Upper lobe of right lung (tissue), 1 donor: ENCODE data around the gene POLD2. TPM values are rescaled to one million over a fixed set of nuclear protein-coding genes. Genes with fewer than 3 reads are reported as not detected.

Experiments
- ATAC-seq: fragments of 200-7000 bp; cut with Tn5 transposase; one replicate; pipeline ENCODE4 v1.9.1; 2020; ENCODE audit warnings: mild to moderate bottlenecking, moderate library complexity
- DNase-seq: peaks from one replicate; pipeline ENCODE4 v3.0.0-alpha.2; 2020
- H3K27ac ChIP-seq: fragments of 200-600 bp; one replicate; pipeline ENCODE4 v1.8.0; 2022
- H3K27me3 ChIP-seq: fragments of 200-600 bp; one replicate; pipeline ENCODE4 v1.8.0; 2022; ENCODE audit warnings: mild to moderate bottlenecking
- H3K36me3 ChIP-seq: fragments of 200-600 bp; one replicate; pipeline ENCODE4 v1.8.0; 2022
- H3K4me1 ChIP-seq: fragments of 200-600 bp; one replicate; pipeline ENCODE4 v1.8.0; 2022
- H3K4me3 ChIP-seq: fragments of 200-600 bp; one replicate; pipeline ENCODE4 v1.8.0; 2022; ENCODE audit warnings: mild to moderate bottlenecking
- H3K9me3 ChIP-seq: fragments of 200-600 bp; one replicate; pipeline ENCODE4 v1.8.0; 2022
- intact Hi-C: fragments of 100-400 bp; cut with DNase I; formaldehyde crosslinking; loops from one replicate; pipeline ENCODE4 v1.11.0; 2022
- total RNA-seq: library from RNA; stranded (reverse); fragmentation: NEBNext Ultra II Directional; extraction: Animal tissue kit (Norgen Biotek cat#: 25700); gene quantifications from one replicate; pipeline ENCODE4 v1.2.1, GENCODE V29; 2021
- TF ChIP-seq, protein P1 (sequence below): fragments of 200-600 bp; IDR thresholded peaks from one replicate; pipeline ENCODE4 v1.8.0; 2022; ENCODE audit warnings: antibody characterized with exemption
- donor health status: DM: no; HTN: yes; CAD: no; lungs with severe emphysema.

The POLD2 gene
- total RNA-seq, 1 donor from 2014 or later, result 60.2 TPM

DNA sequence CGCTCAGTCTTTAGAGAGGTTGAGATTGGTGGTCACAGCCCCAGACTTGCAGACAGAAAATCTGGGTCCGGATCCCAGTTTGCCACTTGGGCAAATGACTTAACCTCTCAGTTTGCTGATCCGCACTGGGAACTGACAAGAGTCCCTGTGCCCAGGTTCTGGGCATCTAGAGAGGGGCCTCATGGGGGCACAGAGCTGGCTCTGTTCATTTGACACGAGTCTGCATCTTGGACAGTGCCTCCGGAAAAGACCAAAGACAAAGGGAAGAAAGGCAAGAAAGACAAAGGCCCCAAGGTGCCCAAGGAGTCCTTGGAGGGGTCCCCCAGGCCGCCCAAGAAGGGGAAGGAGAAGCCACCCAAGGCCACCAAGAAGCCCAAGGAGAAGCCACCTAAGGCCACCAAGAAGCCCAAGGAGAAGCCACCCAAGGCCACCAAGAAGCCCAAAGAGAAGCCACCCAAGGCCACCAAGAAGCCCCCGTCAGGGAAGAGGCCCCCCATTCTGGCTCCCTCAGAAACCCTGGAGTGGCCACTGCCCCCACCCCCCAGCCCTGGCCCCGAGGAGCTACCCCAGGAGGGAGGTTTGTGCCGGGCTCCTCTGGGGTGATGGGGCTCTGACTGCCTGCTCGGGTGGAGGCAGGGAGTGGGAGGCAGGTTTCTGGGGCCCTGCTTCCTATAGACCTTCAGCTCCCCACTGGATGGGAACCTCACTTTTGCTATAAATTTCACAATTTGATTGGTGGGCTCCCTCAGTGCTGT lies 16.9 kb downstream of the POLD2 start:
- Histone ChIP-seq H3K9me3 (no peaks in the 10 kb centered on the region), H3K27ac (peak overlapping the region; percentile 78), H3K4me3 (peak overlapping the region; percentile 53), H3K27me3 (no peaks in the 10 kb centered on the region), H3K4me1 (peaks cover 3% of the 10 kb centered on the region), H3K36me3 (peaks cover 23% of the 10 kb centered on the region)
- ATAC-seq (no peak), DNase-seq (no peak)
- intact Hi-C loops, result no loop called here
- TF ChIP-seq, protein P1, sequence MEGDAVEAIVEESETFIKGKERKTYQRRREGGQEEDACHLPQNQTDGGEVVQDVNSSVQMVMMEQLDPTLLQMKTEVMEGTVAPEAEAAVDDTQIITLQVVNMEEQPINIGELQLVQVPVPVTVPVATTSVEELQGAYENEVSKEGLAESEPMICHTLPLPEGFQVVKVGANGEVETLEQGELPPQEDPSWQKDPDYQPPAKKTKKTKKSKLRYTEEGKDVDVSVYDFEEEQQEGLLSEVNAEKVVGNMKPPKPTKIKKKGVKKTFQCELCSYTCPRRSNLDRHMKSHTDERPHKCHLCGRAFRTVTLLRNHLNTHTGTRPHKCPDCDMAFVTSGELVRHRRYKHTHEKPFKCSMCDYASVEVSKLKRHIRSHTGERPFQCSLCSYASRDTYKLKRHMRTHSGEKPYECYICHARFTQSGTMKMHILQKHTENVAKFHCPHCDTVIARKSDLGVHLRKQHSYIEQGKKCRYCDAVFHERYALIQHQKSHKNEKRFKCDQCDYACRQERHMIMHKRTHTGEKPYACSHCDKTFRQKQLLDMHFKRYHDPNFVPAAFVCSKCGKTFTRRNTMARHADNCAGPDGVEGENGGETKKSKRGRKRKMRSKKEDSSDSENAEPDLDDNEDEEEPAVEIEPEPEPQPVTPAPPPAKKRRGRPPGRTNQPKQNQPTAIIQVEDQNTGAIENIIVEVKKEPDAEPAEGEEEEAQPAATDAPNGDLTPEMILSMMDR, result no peak

DNA sequence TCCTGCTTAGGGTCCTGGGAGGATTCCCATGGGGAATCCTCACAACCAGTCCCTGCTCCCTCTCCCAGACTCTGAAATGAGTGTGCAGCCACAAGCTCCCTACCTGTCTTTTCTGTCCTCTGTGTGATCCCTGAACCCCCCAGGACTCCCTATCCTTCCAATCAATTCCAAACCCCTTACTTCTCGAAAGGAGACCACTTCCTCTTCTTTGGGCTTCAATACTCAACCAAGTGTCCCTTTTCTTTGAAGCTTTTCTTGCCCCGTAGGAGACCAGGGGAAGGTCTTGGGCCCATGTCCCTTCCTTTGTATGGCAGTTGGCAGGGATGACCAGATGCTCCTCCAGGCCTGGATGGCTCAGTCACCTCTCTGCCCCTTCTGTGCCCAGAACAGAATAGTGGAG lies 17.5 kb downstream of the POLD2 start:
- TF ChIP-seq, protein P1, result no peak
- Histone ChIP-seq H3K4me3 (peak overlapping the region; percentile 53), H3K36me3 (peaks cover 17% of the 10 kb centered on the region), H3K9me3 (no peaks in the 10 kb centered on the region), H3K27me3 (no peaks in the 10 kb centered on the region), H3K4me1 (peaks cover 3% of the 10 kb centered on the region), H3K27ac (peak overlapping the region; percentile 78)
- ATAC-seq, result no peak
- intact Hi-C loops, result no loop called here
- DNase-seq, result no peak

DNA sequence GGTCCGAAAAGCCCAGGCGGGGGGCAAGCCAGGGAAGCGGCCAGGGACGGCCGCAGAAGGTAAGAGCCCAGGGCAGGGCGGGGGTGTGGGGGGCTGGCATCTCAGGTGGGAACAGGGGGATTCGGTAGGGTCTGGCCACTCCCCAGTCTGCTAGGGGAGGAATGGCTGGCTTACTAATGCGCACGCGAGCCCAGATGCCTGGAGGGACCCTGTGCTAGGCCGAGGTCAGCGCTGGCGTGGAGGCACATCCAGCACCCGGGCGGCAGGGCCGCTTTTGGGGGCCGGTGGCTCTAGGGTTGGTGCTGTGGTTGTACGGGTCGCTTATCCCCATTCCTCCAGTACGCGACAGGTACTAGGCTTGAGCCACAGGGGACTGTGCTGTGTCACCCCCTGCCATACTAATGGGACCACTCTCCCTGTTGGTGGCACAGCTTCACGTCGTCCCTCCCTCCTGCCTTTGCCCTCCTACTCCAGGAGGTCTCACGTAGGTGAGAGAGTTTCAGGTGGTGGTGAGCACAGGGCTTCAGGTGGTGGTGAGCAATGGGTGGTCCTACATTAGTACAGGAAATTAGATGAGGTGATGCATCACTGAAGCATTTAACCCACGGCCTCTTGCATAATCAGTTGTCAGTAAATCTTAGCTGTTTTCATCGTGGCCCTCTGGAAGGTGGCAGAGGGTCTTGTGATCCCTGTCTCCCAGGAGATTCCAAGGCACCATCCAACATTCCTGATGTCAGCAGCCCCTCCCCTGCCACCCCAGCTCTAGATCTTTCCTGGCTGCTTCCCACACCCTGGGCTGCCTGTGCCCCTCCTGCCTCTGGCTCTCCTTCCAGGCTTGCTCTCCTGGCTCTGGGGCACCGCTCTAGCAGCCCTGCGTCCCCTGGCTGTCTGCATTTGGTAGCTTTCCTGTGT lies 18.2 kb downstream of the POLD2 start:
- Histone ChIP-seq H3K36me3 (peaks cover 11% of the 10 kb centered on the region), H3K27me3 (no peaks in the 10 kb centered on the region), H3K4me1 (peaks cover 3% of the 10 kb centered on the region), H3K27ac (peak overlapping the region; percentile 78), H3K9me3 (no peaks in the 10 kb centered on the region), H3K4me3 (peak overlapping the region; percentile 53)
- intact Hi-C loops, result no loop called here
- TF ChIP-seq, protein P1, result no peak
- no peak for ATAC-seq
- no peak for DNase-seq

DNA sequence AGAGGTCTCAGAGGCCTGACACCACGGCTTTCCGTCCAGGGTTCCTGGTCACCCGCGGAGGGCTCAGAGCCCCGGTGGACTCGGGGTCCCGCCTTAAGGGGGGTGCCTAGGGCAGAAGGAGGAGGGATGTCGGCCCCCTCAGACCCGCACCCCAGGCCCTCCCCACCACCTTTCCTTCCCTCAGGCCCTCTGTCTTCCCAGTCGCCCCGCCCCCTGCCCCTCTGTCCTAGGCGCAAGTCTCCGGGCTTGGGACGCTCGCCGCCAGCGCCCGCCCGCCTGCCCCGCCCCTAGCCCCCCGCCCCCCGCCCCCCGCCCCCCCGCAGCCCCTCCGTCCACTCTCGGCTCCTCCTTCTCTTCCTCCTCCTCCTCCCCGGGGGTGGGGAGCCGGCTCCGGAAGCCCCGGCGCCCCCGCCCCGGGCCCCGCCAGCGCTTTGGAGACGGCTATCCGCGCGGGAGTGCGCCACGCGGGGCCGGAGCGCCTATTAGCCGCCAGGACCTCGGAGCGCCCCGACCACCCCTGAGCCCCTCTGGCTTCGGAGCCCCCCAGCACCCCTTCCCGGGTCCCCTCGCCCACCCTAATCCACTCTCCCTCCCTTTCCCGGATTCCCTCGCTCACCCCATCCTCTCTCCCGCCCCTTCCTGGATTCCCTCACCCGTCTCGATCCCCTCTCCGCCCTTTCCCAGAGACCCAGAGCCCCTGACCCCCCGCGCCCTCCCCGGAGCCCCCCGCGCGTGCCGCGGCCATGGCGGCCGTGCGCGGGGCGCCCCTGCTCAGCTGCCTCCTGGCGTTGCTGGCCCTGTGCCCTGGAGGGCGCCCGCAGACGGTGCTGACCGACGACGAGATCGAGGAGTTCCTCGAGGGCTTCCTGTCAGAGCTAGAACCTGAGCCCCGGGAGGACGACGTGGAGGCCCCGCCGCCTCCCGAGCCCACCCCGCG lies 19.2 kb downstream of the POLD2 start, which contains the start of gene AEBP1:
AEBP1 (plus strand) TSS at position 423 of the 937 bp plus-strand sequence; CDS start at position 744, 321 bp downstream.
- H3K9me3 ChIP-seq, result no peaks in the 10 kb centered on the region
- intact Hi-C loops, result no loop called here
- DNase-seq (peak; percentile 64), ATAC-seq (peak; percentile 29)
- peaks cover 3% of the 10 kb centered on the region for H3K4me1 ChIP-seq
- peak within 1 kb of the TSS; percentile 53 for H3K4me3 ChIP-seq
- H3K27ac ChIP-seq, result peak within 1 kb of the TSS; percentile 78
- no peaks in the 10 kb centered on the region for H3K27me3 ChIP-seq
- TF ChIP-seq, protein P1, result no peak
- H3K36me3 ChIP-seq, result peaks cover 11% of the 10 kb centered on the region

DNA sequence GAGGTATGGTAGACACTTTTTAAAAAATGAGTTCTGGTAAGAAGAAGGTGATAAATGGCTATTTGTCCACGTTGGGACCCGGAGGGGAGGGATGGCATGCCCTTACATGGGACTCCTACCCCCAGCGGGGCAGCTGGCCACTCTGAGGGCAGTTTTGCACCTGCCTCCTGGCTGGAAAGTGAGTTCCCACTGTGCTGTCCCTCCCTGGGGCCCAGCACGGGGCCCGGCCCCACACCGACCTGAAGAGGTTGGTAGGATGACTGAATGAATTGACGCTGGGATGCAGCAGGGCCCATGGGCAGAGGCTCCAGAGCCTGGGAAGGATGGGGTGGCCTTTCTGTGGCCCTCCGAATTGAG lies 19.8 kb downstream of the POLD2 start:
- H3K4me1 ChIP-seq, result peaks cover 3% of the 10 kb centered on the region

More for the DNA sequence above, 19.8 kb downstream of the POLD2 start:
- H3K9me3 ChIP-seq, result no peaks in the 10 kb centered on the region
- ATAC-seq, result no peak
- no peaks in the 10 kb centered on the region for H3K27me3 ChIP-seq
- DNase-seq, result no peak
- intact Hi-C loops, result no loop called here
- TF ChIP-seq, protein P1, result no peak
- peak overlapping the region; percentile 34 for H3K27ac ChIP-seq
- peak overlapping the region; percentile 30 for H3K4me3 ChIP-seq
- H3K36me3 ChIP-seq, result peaks cover 11% of the 10 kb centered on the region
